Frontal cortex (tissue), 4 donors: ENCODE measurements around the gene SOX1. TPM values are rescaled to one million over a fixed set of nuclear protein-coding genes. Genes with fewer than 3 reads are reported as not detected.

Source experiments
- DNase-seq, 2 donors: peaks; one replicate each; pipeline ENCODE4 v3.0.0; 2012; ENCODE audit warnings: low spot score in 2 of 2
- FAIRE-seq: peaks from 2 replicates; lab custom pipeline; 2012; peaks lifted over from hg19 to GRCh38; lab: Jason Lieb, UNC
- total RNA-seq: library from RNA; depleted of rRNA; stranded (reverse); fragments of >200 nt; gene quantifications from one replicate; pipeline ENCODE4 v1.2.3, GENCODE V29; 2014
- donor health status: control.
- donor health status: control.
- donor health status: control.

SOX1 gene
- total RNA-seq, 1 donor from 2014 or later, result 4.5 TPM

- FAIRE-seq (no peak), DNase-seq (no peak)
Measured at GRCh38 chr13:112103260-112103838, 36.4 kb downstream of the SOX1 start.

DNA sequence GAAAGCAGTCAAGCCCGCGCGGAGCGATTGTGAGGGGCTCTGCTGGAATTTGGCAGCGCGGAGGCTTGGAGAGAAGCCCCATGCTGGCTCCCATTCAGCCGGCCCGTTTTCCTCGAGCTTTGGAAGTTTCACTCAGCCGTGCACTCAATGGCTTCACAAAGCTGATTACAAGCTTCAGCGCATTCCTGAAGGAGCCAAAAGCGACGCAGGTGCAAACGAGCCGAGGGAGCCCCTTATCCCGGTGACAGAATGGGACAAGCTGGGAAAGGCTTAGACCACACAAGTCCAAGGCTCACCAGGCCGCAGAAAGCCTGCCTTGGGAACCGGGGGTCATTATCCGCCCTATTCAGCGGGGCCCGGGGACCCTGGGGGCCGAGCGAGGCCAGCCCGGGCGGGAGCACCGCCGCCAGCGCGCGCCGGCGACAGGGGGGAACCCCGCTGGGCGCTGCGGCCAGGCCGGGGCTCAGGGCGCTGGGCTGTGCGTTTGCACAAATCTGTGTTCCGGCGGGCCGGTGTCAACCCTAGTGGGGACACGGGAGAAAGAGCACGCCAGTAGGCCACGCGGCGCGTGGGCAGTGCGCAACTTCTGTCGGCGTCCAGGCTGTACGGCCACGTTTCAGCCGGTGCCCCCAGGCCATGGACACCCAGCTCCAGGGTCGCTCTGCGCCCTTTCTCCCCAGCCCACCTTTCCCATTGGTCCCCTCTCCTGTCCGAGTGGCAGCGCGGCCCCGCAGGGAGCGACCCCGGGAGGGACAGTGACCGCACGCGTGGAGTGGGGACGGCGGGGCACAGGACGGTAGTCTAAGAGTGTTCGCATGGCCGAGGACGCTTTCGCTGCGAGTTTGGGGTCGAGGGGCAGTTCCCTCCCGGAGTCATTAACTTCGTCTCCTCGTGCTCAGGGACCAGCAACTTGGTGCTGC, 37.3 kb downstream of the SOX1 start:
- FAIRE-seq, result no peak

GRCh38 chr13:112104881-112105234, 37.9 kb downstream of the SOX1 start:
- FAIRE-seq, result no peak
- no peak for DNase-seq

More for the DNA sequence above, 37.3 kb downstream of the SOX1 start:
- peak in 1 of 2 donors; percentile 25 for DNase-seq

DNA sequence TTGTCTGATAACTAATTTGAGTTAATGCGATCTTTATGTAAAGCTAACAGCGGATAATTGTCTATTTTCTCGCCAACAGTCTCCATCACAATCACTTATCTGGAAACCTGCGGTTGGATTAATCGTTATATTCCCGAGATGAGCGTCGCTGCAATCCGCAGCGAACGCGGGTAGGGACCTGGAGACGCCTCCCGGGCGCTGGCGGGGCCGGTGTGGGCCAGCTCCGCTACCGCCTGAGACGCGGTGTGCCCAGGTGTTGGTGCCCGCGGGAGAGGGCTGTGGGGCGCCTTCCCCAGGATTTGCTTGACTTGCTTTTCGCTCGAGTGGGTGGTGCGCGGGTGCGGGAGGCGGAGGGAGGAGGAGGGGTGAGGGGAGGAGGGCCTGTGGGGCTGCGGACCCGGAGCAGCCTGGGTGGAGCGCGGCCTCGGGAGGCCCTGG, 38.3 kb downstream of the SOX1 start:
- DNase-seq, result no peak
- FAIRE-seq, result no peak

GRCh38 chr13:112105892-112106291, 38.9 kb downstream of the SOX1 start:
- DNase-seq, result peak; percentile 36 to 49
- FAIRE-seq, result no peak

- DNase-seq, result peak; percentile 65 to 73
- FAIRE-seq, result no peak
Measured at GRCh38 chr13:112106478-112107141, 39.7 kb downstream of the SOX1 start.

GRCh38 chr13:112107289-112107688, 40.3 kb downstream of the SOX1 start:
- no peak for DNase-seq
- FAIRE-seq, result no peak

DNA sequence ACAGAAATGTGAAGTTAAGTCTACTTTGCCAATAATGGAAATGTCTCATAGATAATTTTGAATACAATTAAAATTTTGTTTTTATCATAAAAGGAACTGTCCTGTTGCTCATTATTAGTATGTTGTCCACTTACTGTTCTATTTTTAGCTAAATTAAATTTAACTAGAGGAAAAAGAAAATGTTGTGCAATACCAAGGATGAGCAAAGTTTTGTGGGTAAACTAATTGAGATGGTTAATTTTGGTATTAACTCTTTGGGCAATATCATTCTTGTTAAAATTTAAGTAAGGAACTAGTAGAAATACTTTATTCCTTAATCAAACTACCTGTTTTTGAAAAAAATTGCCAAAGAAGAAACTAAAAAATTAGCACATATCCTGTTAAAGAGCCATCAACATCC, 43.5 kb downstream of the SOX1 start:
- DNase-seq (no peak), FAIRE-seq (no peak)

DNA sequence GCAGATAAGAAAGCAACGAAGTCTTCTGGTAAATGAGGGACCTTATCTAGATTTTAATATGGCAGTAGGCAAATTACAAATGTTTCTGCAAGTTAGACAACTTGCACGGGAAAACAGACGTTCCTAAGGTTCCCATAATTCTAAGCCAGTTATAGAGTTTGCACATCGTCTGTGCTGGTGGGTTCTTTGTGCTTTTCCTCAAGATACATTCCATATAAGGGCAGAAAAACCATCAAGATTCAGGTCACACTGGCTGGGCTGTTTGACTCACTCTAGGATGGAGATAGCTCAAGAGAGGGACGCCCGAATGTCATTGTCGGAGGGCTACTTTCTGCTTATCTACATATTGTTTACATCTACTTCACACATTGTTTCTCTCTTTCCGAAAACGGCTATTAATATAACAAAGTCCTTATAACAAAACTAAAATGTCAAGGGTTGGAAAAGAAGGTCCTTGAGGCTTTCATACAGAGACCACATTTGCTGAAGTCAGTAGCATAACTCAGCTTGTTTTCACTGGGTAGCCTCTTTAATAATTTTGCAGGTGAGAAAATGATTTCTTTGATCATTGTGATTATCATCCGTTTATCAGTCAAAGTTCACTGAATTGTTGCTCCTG, 44.4 kb downstream of the SOX1 start:
- FAIRE-seq (no peak), DNase-seq (no peak)

DNA sequence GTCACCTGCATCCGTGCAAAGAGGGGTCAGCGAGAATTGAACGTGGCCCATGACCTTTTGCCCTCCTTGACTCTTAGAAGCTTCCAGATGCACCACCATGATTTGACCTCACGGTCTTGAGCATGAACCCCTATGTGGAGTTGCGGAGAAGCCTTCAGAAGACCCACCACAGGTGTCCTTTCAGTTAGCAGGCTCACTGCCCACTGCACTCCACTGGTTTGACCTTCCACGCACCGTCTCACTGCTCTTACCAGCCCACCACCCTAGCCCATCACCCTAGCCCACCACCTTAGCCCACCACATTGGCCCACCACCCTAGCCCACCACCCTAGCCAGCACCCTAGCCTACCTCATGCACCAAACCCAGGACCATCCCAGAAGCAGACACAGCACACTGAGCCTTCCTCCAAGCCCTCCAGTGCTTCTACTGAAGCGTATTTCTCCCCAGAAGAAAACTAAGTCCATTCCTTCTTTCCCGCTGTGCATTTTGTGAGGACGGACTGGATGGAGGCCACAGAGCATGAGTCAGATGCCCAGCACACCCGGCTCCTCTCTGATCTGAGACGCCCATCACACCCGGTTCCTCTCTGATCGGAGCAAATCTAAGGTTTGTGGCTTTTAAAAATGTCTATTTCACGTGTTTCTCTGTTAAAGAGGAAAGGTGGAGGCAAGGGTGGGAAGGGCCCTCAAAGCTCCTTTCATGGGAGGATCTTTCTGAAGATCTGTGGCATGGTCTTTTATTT, 45.8 kb downstream of the SOX1 start:
- no peak for DNase-seq
- no peak for FAIRE-seq

DNA sequence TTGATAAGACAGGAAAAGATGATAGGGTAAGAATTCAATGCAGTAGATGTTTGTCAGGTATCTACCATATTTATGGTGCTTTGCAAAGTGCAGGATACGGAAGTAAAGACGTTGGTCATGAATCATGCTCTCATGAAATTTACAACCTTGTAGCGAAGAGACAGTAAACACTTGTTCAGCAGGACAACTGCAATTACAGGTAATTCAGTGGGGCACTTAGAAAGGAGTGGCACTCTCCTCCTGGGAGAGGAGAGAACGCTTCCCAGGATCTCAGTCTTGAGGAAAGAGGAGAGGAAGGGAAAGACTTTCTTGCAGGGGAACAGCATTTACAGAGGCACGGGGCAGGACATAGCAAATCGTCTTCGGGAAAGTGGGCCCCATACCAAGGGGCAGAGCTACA, 46.4 kb downstream of the SOX1 start:
- FAIRE-seq, result no peak
- no peak for DNase-seq

- FAIRE-seq (no peak), DNase-seq (no peak)
Measured at GRCh38 chr13:112113851-112114250, 46.9 kb downstream of the SOX1 start.

DNA sequence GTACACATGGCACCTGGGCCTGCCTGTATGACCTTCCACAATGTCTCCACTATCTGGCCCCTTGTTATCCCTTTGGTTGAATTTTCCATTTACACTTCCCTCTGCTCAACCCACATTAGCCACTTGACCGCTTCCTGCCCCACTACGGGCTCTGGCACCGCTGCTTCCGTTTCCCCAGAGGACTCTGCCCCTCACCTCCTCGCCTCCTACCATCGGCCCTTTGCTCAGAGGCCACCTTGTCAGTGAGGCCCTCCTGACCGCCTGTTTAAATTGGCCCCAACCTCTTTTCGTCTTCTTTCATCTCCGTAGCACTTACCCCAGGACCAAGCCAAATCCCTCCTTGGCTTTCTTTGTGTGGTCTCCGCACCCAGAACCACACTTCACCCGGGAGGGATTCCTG, 47.4 kb downstream of the SOX1 start:
- no peak for FAIRE-seq

GRCh38 chr13:112115403-112116091, 48.6 kb downstream of the SOX1 start:
- DNase-seq (no peak), FAIRE-seq (no peak)

More for the DNA sequence above, 47.4 kb downstream of the SOX1 start:
- no peak for DNase-seq

GRCh38 chr13:112116187-112116950, 49.4 kb downstream of the SOX1 start:
- FAIRE-seq, result no peak
- DNase-seq, result no peak

- DNase-seq (no peak), FAIRE-seq (no peak)
Measured at GRCh38 chr13:112117258-112117954, 50.5 kb downstream of the SOX1 start.

- FAIRE-seq (no peak), DNase-seq (no peak)
Measured at GRCh38 chr13:112117955-112118302, 51.0 kb downstream of the SOX1 start.
